ENCODE results near the gene FNDC10.
A peak's percentile ranks its signal among the peaks of the same experiment; 100 is the strongest.
"Not testable (repeated sequence)": the region's sequence is repeated elsewhere in the genome, so short reads cannot be mapped to it uniquely, and the experiment has no call there.

FNDC10 gene

DNA sequence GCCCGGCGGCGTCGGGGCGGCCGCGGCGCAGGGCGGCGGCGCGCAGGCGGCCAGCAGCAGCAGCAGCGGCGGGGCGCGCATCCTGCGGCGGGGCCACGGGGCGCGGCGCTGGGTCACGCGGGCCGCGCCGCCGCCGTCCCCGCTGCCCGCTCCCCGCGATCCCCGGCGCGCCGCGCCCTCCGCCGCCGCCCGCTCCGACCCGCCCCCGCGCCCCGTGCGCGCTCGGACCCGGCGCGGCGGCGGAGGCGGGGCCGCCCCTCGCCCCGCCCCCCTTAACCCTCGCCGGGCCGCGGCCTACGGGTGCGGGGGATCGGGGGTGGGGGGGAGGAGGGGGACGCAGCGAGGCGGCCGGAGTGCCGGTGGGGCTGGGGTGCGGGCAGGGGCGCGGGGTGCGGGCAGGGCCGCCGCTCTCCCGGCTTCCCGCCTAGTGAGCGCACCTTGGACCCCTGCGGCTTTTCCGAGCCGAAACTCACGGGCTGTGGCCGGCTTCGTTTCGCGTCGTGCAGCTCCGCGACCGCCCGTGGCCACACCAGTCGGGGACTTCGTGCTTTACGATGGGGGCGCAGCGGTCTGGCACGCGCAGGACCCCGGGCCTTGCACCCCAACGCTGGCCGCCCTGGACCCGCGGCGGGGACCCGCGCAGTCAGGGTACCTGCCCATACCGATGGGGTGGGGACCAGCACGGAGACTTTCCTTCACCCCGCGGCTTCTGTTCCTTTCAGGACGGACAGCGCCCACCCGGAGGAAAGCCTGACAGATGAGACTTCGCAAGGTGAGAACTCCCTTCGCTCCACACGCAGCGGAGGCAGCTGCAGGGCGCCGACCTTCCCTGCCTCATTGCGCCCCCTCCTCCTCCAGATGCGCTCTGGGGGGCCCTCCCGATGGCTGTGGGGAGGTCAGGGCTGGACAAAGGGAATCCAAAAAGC lies at the start of gene FNDC10:
Gene FNDC10, minus strand, starts transcription at position 201 of the 926 bp plus-strand sequence. Its CDS starts 120 bp downstream, at position 81.
- DNase-seq, result no peak

DNA sequence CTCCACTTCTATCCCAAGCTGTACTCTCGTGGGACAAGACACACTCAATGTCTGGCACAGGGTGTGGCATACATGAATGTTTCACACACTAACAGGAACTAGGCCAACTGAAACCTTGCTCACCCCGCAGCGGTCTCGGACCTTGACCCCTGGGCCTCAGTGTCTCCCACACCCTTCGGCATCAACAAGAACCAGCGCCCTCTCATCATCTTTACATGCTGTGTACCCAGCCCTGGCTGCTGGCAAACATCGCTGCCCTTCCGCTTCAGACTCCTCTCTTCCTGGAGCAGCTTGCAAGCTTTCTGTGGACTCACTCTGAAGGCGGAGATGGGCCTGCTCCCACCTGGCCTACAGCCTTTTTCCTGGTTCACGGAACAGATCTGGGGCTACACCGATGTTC lies 48.3 kb upstream of the FNDC10 start:
- DNase-seq, result not testable (repeated sequence)

DNA sequence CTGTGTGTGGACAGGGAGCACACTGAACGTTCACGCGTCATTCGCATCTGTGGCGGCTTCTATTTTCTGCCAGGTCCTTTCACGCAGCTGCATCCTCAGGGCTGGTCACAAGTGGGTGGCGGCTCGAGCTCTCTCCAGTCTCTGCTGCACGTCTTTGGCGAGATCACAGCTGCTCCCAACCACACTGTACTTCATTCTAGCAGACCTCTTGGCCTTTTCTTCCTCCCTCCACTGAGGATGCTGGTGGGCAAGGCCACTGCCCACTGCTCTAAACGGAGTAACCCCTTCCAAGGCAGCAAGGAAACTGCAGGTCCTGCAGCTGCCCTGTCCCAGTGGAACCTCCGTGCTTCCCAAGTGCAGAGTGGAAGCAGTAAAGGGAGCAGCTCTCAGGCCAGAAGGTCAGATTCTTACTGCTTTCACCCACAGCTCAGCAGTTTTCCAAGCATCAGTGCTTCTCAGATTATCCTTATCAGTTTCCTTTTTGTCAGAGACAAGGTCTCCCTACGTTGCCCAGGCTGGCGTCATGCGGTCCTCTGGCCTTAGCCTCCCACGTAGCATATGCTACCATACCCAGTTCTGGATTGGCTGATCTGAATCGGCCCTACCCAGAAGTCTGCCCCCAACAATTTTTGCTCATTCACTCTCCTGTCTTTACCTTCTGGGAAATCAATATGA lies 47.8 kb upstream of the FNDC10 start:
- not testable (repeated sequence) for DNase-seq

DNA sequence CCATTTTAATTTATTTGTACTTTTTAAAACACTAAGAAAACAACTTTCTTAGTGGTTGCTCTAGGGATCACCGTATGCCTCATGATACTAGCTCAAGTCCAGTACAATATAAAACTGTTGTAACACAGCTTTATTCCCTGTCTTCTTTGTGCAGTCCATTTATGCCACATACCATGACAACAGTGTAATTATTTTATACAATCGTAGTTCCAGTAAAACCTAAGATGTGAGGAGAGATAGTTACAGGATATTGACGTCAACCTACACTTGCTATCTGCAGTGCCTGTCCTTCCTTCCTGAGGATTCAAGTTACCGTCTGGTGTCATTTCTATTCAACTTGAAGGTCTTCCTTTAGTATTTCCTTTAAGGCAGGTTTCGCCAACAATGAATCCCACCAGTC lies 46.4 kb upstream of the FNDC10 start:
- DNase-seq, result not testable (repeated sequence)

DNA sequence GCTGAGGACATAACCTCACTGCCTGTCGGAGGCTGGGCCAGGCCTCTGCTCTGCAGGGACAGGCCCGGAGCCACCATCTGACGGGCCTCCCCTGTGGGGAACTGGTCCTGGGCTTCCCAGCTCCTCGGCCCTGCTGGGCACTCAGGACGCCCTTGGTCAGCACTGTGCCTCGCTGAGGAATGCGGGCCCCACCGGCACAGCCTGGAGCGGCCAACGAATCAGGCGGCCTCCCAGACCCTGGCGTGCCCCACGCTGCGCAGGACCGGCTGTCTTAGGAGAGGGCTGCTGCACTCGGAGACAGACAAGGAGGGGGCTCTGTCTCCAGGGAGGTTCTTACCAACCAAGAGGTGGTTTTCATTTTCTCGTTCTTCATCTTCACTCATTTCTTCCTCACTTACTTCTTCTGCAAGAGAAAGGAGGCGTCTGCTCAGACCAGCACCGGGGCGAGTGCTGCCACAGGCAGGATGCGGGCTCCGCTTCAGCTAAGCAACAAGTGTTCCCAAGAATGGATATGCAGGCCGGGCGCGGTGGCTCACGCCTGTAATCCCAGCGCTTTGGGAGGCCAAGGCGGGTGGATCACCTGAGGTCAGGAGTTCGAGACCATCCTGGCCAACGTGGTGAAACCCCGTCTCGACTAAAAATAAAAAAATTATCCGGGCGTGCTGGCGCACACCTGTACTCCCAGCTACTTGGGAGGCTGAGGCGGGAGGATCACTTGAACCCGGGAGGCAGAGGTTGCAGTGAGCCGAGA lies 41.0 kb upstream of the FNDC10 start:
- not testable (repeated sequence) for DNase-seq

DNA sequence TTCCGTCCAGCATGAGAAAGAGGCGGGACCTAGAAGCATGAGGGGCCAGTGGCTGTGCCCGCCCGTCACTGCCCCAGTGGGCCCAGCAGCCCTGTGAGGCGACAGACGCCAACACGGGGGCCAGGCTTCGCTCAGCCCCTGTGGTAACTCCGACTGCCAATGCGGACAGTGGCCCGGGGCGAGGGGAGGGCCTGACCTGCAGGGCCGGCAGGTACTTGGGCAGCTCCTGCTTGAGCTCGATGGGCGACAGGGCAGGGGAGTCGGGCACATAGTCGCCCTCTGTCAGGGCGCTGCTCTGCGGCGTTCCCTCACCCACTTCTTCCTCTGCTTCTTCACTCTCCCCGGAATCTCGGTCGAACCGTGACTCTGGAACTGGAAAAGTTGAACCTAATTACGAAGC lies 40.1 kb upstream of the FNDC10 start:
- not testable (repeated sequence) for DNase-seq

DNA sequence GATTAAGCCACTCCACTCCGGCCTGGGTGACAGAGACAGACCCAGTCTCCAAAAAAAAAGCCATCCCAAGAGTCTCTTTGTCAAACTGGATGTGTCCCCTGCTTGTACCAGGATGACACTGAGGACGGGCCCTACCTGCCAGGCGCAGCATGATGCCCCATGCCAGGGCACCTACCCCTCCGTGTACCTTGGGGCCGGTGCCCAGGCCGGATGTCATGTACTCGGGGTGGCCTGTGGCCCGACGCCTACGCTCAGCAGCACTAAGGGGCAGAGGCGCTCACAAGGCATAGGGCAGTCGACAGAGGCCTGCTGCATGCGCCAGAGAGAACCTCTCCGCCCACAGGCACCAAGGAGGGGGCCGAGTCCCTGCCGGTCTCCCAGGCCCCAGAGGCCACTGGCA lies 39.4 kb upstream of the FNDC10 start:
- not testable (repeated sequence) for DNase-seq

DNA sequence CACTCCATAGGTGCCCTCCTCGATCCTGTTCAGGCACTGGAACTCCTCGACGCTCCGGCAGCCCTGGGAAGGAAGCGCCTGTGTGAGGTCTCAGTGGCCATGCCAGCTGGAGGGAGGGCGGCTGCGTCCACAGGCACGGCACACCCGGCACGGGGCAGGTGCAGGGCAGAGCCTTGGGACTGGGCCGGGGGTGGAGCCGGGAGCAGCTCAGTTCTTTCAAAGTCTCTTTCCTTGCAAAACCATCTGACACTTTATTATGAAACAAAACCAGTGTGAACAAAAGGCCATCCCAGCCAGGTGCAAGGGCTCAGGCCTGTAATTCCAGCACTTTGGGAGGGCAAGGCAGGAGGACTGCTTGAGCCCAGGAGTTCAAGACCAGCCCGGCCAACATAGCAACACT lies 38.6 kb upstream of the FNDC10 start:
- not testable (repeated sequence) for DNase-seq

DNA sequence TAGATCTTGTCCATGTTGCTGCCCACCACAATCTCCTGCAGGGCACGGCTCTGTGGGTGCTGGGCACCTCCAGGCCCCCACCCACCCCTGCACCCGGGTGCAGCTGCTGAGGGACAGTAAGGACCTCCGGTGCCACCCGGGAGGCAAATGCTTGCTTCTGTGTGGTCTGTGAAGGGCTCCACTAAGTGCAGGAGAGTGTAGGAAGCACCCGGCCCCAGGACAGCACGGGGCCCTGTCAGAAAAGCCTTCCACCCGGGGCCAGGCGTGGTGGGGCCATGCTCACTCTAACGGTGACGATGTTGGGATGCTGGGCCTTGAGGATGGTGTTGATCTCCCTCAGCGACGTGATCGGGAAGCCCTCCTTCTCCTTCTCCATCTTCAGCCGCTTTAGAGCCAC lies 37.5 kb upstream of the FNDC10 start:
- not testable (repeated sequence) for DNase-seq

DNA sequence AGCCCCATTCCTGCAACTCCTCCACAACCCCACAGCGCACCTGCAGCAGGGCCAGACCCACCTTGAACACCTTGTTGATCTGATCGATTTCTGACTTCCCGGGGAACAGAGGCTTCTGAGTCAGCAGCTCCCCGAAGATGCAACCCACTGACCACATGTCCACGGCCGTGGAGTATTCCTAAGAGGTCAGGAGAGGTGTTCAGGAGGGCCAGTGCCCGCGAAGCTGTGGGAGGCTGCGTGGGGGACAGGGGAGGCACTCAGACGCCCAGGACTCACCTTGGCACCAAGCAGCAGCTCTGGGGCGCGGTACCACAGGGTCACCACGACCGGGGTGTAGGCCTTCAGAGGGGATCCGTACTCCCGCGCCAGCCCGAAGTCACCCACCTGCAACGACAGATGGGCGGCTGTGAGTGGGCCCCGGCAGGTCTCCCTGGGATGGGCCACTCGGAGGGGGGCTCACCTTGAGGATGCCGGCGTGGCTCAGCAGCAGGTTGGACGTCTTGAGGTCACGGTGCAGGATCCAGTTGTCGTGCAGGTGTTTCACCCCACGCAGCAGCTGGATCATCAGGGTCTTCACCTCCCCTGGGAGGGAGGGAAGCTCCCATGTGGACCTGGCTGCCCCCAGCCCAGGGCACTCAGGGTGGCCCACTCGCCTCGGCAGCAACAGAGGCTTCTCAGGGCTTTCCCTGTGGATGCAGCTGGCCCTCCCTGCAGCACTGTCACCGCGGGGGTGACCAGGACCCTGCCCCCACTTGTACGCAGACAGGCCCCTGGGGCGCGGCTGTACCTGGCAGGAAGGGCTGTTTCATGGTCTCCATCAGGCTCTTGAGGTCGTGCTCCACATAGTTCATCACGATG lies 36.9 kb upstream of the FNDC10 start:
- DNase-seq, result not testable (repeated sequence)

DNA sequence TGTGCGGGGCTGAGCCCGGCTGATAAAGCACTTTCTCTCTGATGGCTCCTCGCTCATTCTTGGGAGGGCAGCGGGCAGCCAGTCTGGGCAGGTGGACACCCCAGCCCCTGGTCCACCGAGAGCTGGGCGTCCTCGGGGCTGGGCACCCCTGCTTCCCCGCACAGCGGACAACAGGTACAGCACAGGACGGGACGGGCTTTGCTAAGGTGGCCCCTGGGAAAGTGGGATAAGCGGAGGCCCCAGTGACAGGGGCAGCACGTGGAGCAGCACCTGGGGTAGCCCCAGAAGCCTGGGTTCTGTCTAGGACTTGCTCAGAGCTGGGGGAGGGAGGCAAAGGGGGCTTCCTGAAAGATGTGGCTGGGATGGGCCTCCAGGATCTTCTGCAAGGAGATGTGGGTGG lies 34.7 kb upstream of the FNDC10 start:
- not testable (repeated sequence) for DNase-seq

DNA sequence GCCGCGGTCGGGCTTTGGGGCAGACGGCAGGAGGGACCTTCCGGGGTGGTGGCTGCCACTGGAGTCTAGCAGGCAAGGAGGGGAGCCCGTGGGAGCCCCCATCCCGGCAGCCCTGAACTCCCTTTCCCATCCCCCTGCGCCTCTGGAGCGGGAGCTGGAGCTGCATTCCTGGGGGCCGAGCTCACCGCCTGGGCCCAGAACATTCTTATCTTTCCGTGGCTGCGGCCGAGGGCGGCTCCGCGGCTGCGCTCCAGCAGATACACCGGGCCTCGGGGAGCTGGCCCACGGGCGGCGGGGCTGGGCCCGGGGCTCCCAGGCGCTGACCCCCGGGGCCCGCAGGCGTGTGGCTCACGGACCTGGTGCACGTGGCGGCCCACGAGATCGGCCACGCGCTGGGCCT lies 33.5 kb upstream of the FNDC10 start:
- not testable (repeated sequence) for DNase-seq

DNA sequence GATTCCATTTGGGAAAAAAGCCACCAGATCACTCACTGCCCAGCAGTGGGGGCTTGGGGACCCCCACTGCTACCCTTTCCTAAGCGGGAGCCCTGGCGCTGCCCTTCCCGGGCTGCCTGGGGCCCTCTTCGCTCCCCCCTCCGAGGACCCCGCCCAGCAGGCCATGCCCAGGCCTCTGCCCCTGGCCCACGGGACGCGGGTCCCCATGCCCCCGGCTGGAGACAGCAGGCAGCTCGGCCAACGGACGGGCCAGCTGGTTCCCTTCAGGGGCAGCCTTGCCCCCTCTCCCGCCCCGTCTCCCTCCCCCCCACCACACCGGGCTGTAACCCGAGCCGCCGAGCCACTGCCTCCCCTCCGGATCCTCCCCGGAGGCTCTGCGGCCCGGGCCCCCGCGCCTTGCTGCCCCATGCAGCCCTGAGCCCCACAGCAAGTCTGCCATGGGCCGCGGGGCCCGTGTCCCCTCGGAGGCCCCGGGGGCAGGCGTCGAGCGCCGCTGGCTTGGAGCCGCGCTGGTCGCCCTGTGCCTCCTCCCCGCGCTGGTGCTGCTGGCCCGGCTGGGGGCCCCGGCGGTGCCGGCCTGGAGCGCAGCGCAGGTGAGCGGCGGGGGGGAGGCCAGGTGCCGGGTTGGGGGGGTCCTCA lies 32.0 kb upstream of the FNDC10 start, which contains the start of gene MMP23B:
Gene MMP23B, plus strand, starts transcription at position 392 of the 639 bp plus-strand sequence. Its CDS starts 46 bp downstream, at position 438.
- no peak for DNase-seq

DNA sequence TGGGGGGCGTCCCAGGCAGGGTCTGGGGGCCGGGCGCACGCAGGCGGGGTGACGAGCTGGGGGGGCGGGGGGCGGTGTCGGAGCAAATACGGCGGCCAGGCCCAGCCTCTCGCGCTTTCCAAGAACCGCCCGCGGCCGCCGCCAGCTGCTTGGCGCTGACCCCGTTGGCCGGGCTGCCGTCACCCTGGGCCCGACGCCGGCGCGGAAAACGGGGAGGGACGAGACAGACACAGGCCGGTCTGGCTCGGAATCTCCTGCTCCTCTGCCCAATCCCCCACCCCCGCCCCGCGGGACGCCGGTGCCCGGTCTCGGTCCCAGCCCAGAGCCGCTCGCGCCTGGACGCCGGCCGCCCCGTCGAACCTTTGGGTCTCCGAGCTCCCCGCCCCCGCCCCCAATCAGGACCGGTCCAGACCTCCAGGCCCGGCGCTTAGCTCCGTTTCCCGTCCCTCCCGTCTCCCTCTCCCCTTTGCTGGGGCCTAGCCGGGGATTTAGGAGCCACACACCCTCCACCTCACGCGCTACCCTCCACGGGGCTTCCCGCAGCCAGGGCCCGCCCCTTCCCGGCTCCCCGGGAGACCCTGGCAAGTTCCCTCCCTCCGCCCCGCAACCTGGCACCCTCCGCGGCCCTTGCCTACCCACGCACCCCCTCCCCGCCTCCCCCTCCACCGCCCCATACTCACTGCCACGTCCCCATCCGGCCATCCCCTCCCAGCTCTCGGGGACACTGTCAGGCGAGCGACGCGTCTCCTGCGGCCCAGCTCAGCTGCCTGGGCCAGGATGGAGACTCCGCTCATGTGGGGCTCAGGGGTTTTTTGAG lies 31.2 kb upstream of the FNDC10 start:
- peak; percentile 42 to 56 for DNase-seq

DNA sequence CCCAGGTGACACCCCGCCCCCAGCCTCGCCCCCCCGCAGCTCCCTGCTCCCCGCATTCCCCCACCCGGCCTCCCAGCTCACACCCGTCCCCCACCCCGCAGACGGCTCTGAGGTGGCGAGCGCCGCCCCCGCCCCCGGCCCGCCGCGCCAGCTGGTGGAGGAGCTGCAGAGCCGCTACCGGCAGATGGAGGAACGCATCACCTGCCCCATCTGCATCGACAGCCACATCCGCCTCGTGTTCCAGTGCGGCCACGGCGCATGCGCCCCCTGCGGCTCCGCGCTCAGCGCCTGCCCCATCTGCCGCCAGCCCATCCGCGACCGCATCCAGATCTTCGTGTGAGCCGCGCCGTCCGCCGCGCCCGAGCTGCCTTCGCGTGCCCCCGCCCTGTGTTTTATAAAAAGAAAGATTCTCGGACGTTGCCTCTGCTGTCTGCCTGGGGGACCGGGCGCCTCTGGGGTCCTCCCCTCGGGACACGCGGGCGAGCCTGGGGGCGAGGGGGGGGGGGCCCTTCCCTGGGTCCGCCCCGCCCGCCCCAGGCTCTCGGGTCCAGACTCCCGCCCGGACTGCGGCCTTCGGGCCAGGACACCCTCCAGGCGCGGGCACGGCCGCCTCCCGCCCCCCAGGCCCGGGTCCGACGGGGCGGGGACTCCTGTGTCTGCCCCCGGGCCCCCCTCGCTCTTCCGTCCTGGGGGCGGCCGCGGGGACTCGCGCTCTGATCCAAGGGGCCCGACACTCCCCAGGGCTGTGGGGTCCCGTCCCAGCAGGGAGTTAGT lies 30.4 kb upstream of the FNDC10 start:
- peak; percentile 97 to 98 for DNase-seq

DNA sequence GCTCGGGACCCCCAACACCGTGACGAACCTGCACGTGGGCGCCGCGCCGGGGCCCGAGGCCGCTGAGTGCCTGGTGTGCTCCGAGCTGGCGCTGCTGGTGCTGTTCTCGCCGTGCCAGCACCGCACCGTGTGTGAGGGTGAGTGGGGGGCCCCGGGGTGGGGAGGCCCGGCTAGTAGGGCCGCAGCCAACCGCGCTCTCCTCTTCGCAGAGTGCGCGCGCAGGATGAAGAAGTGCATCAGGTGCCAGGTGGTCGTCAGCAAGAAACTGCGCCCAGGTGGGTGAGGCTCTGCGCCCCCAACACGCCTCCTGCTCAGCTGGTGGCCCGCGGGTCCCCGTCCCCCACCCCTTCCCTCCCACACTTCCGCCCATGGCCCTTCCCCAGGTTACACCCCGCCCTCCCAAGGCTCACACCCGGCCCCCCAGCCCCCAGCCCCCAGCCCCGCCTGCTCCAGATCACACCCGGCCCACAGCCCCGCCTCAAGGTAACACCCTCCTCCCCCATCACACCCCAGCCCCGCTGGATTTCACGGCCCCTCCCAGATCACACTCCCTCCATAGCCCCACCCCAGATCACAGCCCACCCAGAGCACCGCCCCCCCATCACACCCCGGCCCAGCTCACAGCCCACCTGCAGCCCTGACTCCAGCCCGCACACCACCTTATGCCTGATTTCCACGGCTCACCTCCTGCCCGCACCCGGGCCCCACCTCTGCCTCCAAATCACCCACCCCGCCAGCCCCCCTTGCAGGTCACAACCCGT lies 29.7 kb upstream of the FNDC10 start:
- peak; percentile 88 to 90 for DNase-seq

DNA sequence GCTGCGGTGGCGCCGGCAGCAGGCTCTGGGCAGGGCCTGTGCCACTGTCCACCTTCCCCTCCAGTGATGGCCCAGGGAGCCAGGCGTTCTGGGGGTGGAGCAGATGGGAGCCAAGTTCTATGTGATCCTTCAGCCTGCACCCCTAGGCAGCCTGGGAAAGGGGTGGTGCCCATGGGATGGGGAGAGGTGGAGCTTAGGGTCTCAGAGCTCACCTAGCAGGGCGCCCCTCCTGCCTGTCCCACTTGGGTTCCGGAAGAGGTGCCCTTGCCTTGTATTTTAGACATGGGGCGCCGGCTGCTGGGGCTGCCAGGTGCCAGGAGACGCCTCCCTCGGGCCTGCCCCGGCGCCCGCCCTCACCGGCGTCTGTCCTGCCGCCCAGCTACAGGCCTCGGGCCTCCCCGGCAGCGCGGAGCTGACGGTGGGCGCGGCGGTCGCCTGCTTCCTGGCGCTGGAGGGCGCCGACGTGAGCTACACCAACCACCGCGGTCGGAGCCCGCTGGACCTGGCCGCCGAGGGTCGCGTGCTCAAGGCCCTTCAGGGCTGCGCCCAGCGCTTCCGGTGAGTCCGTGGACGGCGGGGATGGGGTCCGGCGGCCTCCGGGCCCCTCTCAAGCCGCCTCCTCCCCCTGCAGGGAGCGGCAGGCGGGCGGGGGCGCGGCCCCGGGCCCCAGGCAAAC lies 29.0 kb upstream of the FNDC10 start:
- DNase-seq, result peak; percentile 42 to 52

All from CD4-positive, alpha-beta T cell treated with Interleukin-1 beta for 1 hour (primary cell).